ENCODE measurements around the gene ADCY2.

Gene ADCY2

GRCh38 chr5:7501061-7501460, 105.1 kb downstream of the ADCY2 start:
- H3K9me3 Mint-ChIP-seq = no peaks in the 10 kb centered on the region
- H3K36me3 Mint-ChIP-seq = no peaks in the 10 kb centered on the region
- H3K4me1 Mint-ChIP-seq = no peaks in the 10 kb centered on the region
- H3K27ac Mint-ChIP-seq = no peak overlapping the region
- no peaks in the 10 kb centered on the region for H3K27me3 Mint-ChIP-seq
- no peak overlapping the region for H3K4me3 Mint-ChIP-seq

GRCh38 chr5:7503564-7503963, 107.6 kb downstream of the ADCY2 start:
- H3K27ac Mint-ChIP-seq = no peak overlapping the region
- H3K9me3 Mint-ChIP-seq = no peaks in the 10 kb centered on the region
- no peak overlapping the region for H3K4me3 Mint-ChIP-seq
- no peaks in the 10 kb centered on the region for H3K36me3 Mint-ChIP-seq
- no peaks in the 10 kb centered on the region for H3K4me1 Mint-ChIP-seq
- H3K27me3 Mint-ChIP-seq = no peaks in the 10 kb centered on the region

- H3K4me1 Mint-ChIP-seq = no peaks in the 10 kb centered on the region
- H3K27ac Mint-ChIP-seq = no peak overlapping the region
- no peaks in the 10 kb centered on the region for H3K36me3 Mint-ChIP-seq
- H3K27me3 Mint-ChIP-seq = no peaks in the 10 kb centered on the region
- no peak overlapping the region for H3K4me3 Mint-ChIP-seq
- H3K9me3 Mint-ChIP-seq = no peaks in the 10 kb centered on the region
Observed at GRCh38 chr5:7515284-7515914, 119.5 kb downstream of the ADCY2 start.

GRCh38 chr5:7516253-7516652, 120.3 kb downstream of the ADCY2 start:
- no peaks in the 10 kb centered on the region for H3K36me3 Mint-ChIP-seq
- H3K9me3 Mint-ChIP-seq = no peaks in the 10 kb centered on the region
- H3K4me3 Mint-ChIP-seq = no peak overlapping the region
- no peak overlapping the region for H3K27ac Mint-ChIP-seq
- no peaks in the 10 kb centered on the region for H3K4me1 Mint-ChIP-seq
- no peaks in the 10 kb centered on the region for H3K27me3 Mint-ChIP-seq

GRCh38 chr5:7517006-7517405, 121.1 kb downstream of the ADCY2 start:
- no peaks in the 10 kb centered on the region for H3K9me3 Mint-ChIP-seq
- H3K27ac Mint-ChIP-seq = no peak overlapping the region
- H3K36me3 Mint-ChIP-seq = no peaks in the 10 kb centered on the region
- H3K27me3 Mint-ChIP-seq = no peaks in the 10 kb centered on the region
- H3K4me1 Mint-ChIP-seq = no peaks in the 10 kb centered on the region
- H3K4me3 Mint-ChIP-seq = no peak overlapping the region

- Mint-ChIP-seq H3K36me3 (no peaks in the 10 kb centered on the region), H3K9me3 (no peaks in the 10 kb centered on the region), H3K27ac (no peak overlapping the region), H3K27me3 (no peaks in the 10 kb centered on the region), H3K4me1 (no peaks in the 10 kb centered on the region), H3K4me3 (no peak overlapping the region)
Observed at GRCh38 chr5:7518947-7519560, 123.1 kb downstream of the ADCY2 start.

GRCh38 chr5:7519564-7519963, 123.6 kb downstream of the ADCY2 start:
- no peaks in the 10 kb centered on the region for H3K27me3 Mint-ChIP-seq
- H3K9me3 Mint-ChIP-seq = no peaks in the 10 kb centered on the region
- no peaks in the 10 kb centered on the region for H3K4me1 Mint-ChIP-seq
- H3K36me3 Mint-ChIP-seq = no peaks in the 10 kb centered on the region
- H3K4me3 Mint-ChIP-seq = no peak overlapping the region
- no peak overlapping the region for H3K27ac Mint-ChIP-seq

- no peaks in the 10 kb centered on the region for H3K9me3 Mint-ChIP-seq
- H3K27ac Mint-ChIP-seq = no peak overlapping the region
- H3K4me1 Mint-ChIP-seq = no peaks in the 10 kb centered on the region
- H3K4me3 Mint-ChIP-seq = no peak overlapping the region
- H3K36me3 Mint-ChIP-seq = no peaks in the 10 kb centered on the region
- H3K27me3 Mint-ChIP-seq = no peaks in the 10 kb centered on the region
Observed at GRCh38 chr5:7529880-7530279, 133.9 kb downstream of the ADCY2 start.

GRCh38 chr5:7533941-7534340, 138.0 kb downstream of the ADCY2 start:
- H3K27me3 Mint-ChIP-seq = no peaks in the 10 kb centered on the region
- H3K27ac Mint-ChIP-seq = no peak overlapping the region
- H3K9me3 Mint-ChIP-seq = no peaks in the 10 kb centered on the region
- no peaks in the 10 kb centered on the region for H3K4me1 Mint-ChIP-seq
- no peaks in the 10 kb centered on the region for H3K36me3 Mint-ChIP-seq
- no peak overlapping the region for H3K4me3 Mint-ChIP-seq

GRCh38 chr5:7534505-7534904, 138.6 kb downstream of the ADCY2 start:
- H3K36me3 Mint-ChIP-seq = no peaks in the 10 kb centered on the region
- no peaks in the 10 kb centered on the region for H3K27me3 Mint-ChIP-seq
- H3K27ac Mint-ChIP-seq = no peak overlapping the region
- no peak overlapping the region for H3K4me3 Mint-ChIP-seq
- no peaks in the 10 kb centered on the region for H3K4me1 Mint-ChIP-seq
- H3K9me3 Mint-ChIP-seq = no peaks in the 10 kb centered on the region

- no peaks in the 10 kb centered on the region for H3K36me3 Mint-ChIP-seq
- H3K4me1 Mint-ChIP-seq = no peaks in the 10 kb centered on the region
- no peaks in the 10 kb centered on the region for H3K27me3 Mint-ChIP-seq
- H3K9me3 Mint-ChIP-seq = no peaks in the 10 kb centered on the region
- no peak overlapping the region for H3K27ac Mint-ChIP-seq
- H3K4me3 Mint-ChIP-seq = no peak overlapping the region
Observed at GRCh38 chr5:7537573-7537972, 141.6 kb downstream of the ADCY2 start.

- Mint-ChIP-seq H3K36me3 (no peaks in the 10 kb centered on the region), H3K9me3 (no peaks in the 10 kb centered on the region), H3K4me3 (no peak overlapping the region), H3K27me3 (no peaks in the 10 kb centered on the region), H3K27ac (no peak overlapping the region), H3K4me1 (no peaks in the 10 kb centered on the region)
Observed at GRCh38 chr5:7539571-7539970, 143.6 kb downstream of the ADCY2 start.

GRCh38 chr5:7540736-7541485, 145.0 kb downstream of the ADCY2 start:
- H3K4me1 Mint-ChIP-seq = no peaks in the 10 kb centered on the region
- H3K9me3 Mint-ChIP-seq = no peaks in the 10 kb centered on the region
- H3K27ac Mint-ChIP-seq = no peak overlapping the region
- H3K36me3 Mint-ChIP-seq = no peaks in the 10 kb centered on the region
- no peaks in the 10 kb centered on the region for H3K27me3 Mint-ChIP-seq
- H3K4me3 Mint-ChIP-seq = no peak overlapping the region

- no peaks in the 10 kb centered on the region for H3K27me3 Mint-ChIP-seq
Observed at GRCh38 chr5:7541898-7542297, 146.0 kb downstream of the ADCY2 start.

GRCh38 chr5:7546555-7546954, 150.6 kb downstream of the ADCY2 start:
- peaks cover 2% of the 10 kb centered on the region for H3K27me3 Mint-ChIP-seq
- no peak overlapping the region for H3K4me3 Mint-ChIP-seq
- no peak overlapping the region for H3K27ac Mint-ChIP-seq
- H3K9me3 Mint-ChIP-seq = no peaks in the 10 kb centered on the region
- no peaks in the 10 kb centered on the region for H3K4me1 Mint-ChIP-seq
- no peaks in the 10 kb centered on the region for H3K36me3 Mint-ChIP-seq

More at GRCh38 chr5:7541898-7542297, 146.0 kb downstream of the ADCY2 start:
- no peaks in the 10 kb centered on the region for H3K36me3 Mint-ChIP-seq
- H3K27ac Mint-ChIP-seq = no peak overlapping the region
- no peak overlapping the region for H3K4me3 Mint-ChIP-seq
- H3K4me1 Mint-ChIP-seq = no peaks in the 10 kb centered on the region
- no peaks in the 10 kb centered on the region for H3K9me3 Mint-ChIP-seq

GRCh38 chr5:7548596-7548995, 152.7 kb downstream of the ADCY2 start:
- H3K9me3 Mint-ChIP-seq = no peaks in the 10 kb centered on the region
- no peak overlapping the region for H3K27ac Mint-ChIP-seq
- no peaks in the 10 kb centered on the region for H3K4me1 Mint-ChIP-seq
- H3K4me3 Mint-ChIP-seq = no peak overlapping the region
- H3K36me3 Mint-ChIP-seq = no peaks in the 10 kb centered on the region
- H3K27me3 Mint-ChIP-seq = peaks cover 2% of the 10 kb centered on the region
